Hypothalamus (tissue), 51 donors: Measurements from ENCODE around the gene ANKRD23.
"Not testable (repeated sequence)": the region's sequence is repeated elsewhere in the genome, so short reads cannot be mapped to it uniquely, and the experiment has no call there.

Experiments used
- DNase-seq, 51 donors: peaks; one replicate each; lab custom pipeline; 2025; lab: John Stamatoyannopoulos, UW

ANKRD23 gene

GRCh38 chr2:96843538-96844268 is at the start of gene ANKRD23:
Gene ANKRD23, minus strand, starts transcription at chr2:96844021. Its CDS starts 29 bp downstream, at chr2:96843992.
- no peak for DNase-seq

DNA sequence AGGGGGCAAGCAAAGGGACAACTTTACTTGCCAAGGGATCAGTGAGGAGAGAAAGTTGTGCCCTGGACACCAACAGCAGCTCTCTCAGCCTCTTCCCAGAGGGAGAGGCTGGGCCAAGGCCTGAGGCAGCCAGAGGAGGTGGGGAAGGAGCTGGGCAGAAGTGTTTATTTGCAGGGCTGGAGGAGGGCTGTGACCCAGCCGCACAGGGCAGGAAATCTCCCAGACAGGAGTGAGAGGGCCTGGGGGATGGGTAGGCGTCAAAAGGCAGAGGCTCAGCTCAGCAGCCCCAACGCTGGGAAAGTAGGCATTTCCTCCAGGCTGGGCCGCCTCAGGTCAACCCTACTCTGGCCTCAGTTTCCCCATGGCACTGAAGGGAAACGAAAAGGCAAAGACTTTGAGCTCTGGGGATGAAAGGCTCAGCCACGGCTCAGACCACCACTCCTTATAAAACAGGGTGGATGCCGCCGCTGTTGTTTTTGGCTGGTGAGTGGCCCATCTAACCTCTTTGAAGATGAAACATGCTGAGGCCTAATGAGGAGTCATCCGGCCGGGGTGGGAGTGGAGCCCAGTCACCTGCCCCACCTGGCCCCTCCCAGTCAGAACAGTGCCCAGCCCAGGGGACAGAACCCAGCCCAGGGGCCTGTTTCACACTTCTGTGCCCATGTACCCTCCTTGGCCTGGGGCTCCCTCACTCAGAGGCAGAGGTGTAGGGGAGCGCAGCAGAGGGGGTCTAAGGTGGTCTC is 47.9 kb upstream of the ANKRD23 start:
- DNase-seq: peak in 12 of 51 donors; percentile 24 to 64 (median 43)

DNA sequence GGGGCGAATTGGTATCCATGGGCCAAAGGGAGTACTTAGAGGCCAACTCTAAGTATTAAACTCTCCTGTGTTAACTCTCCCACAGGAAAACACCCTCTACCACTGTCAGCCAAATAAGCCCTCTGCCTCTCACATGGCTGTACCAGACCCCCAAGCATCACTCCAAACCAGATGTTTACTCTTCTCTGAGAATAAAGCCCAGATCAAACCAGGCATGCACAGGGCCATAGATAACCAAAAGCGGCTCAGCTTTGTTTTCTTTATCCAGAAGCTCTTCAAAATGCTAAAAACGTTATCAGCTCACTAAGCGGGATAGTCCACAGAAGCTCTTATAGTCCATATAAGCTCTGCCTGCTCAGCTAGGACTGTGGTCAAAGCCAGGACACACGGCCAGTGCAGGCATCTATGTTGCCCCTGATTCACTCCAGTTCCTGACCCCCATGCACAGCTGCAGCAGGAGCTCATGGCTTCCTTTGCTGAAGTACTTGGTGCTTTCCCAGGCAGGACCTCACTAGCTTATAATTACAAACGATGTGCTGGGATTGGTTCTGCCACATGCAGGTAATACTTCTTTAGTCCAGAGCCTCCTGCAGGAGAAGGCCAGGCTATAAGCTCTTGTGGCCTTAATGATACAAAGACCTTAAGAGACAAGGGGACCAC is 47.0 kb upstream of the ANKRD23 start:
- no peak for DNase-seq

GRCh38 chr2:96890252-96890651 is 46.4 kb upstream of the ANKRD23 start:
- DNase-seq: no peak

- not testable (repeated sequence) for DNase-seq
These were observed 45.7 kb upstream of the ANKRD23 start for GRCh38 chr2:96889502-96889901.

GRCh38 chr2:96888072-96889011 is 44.5 kb upstream of the ANKRD23 start:
- peak in 34 of 51 donors; percentile 34 to 78 (median 60) for DNase-seq

DNA sequence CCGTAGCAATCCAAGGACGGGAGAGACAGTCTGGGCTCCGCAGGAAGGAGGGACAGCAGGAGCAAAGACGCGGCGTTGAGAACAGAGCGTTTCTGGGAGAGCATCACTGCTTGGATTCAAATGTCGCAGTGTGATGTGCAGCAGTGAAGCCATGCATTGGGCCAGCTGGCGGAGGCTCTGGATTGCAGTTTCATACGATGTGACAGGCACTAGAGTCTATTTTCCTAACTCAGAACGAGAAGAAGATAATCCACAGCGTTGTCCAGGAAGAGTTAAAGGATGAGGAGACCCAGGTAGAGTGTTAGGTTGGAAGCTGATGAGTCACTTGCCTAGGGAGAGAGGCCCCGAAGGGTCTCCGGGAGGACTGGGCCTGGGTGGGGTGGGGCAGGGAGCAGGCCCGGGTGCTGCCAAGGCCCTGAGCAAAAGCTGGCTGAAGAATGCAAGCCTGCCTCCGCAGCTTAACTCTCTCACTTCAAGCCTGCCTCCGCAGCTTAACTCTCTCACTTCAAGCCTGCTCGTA is 43.7 kb upstream of the ANKRD23 start:
- DNase-seq: peak in 14 of 51 donors; percentile 22 to 66 (median 40)

GRCh38 chr2:96885432-96886347 is 41.9 kb upstream of the ANKRD23 start:
- DNase-seq: no peak

DNA sequence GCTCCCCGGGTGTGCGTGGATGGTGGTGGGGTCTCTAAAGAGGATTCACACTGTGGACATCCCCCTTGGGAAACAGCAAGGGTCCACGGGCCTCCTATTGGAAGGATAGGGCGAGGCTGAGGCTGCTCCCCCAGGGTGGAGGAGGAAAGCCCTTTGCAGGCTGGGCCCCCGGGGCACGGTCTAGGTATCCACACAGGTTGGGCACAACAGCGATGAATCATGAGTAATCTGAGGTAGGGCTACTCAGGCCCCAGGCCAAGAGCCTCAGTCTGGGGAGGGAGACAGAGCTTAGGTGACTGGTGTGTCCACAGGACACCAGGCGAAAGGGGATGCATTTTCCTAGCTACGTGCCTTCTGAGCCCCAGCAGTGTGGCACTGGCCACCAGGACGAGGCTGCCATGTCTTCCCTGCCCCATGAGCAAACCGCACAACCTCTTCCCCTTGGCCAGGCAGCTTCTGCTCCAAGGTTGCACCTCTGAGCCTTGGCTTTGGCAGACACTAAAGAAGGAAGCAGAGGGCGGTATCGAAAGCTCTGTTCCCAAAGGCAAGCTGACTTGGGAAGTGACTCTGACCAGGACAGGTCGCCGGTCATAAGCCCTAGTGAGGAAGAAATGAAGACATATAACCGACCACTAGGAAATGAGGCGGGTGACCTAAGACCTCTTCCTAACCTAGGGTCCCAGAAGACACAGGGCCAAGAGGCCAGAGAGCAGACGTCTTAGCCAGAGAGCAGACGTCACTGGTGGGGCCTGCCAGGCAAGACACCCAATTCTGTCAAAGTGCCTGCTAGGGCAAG is 40.7 kb upstream of the ANKRD23 start:
- no peak for DNase-seq

DNA sequence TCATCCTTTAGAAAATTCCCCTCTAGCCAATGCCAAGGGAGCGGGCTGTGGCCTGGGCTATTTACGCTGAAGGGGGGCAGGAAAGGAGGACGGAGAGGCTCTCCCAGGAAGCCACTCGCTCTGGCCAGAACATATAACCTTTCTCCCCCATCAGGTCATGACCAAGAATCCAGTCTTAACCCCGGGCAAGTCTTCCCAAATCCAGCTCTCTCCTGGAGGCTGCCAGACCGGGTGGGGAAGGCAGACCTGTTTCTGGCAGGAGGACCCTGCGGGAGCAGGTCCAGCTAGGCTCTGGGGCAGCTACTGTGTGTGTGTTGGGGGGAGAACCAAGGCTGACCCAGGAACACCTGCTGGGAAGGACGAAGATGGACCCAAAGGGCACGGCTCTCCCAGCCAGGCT is 39.5 kb upstream of the ANKRD23 start:
- no peak for DNase-seq

- no peak for DNase-seq
These were observed 39.1 kb upstream of the ANKRD23 start for GRCh38 chr2:96882906-96883305.

DNA sequence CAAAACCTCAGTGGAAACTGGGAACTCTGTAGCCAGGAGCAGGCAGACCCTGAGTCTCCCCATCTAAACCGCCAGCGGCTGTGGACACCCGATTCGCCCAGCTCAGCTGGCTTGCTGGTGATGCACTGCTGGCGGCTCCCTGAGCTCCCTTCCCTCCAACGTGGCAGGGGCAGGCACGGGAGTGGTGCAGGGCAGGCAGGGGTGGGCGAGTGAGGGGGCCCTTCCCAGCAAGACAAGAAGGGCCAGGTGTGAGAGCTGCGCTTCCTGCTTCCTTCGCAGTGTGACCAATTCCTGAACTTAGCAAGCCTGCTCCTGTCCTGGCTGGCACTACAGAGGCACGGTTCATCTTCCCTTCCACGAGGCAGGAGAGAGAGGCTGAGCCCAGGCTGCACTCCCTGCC is 38.4 kb upstream of the ANKRD23 start:
- no peak for DNase-seq

DNA sequence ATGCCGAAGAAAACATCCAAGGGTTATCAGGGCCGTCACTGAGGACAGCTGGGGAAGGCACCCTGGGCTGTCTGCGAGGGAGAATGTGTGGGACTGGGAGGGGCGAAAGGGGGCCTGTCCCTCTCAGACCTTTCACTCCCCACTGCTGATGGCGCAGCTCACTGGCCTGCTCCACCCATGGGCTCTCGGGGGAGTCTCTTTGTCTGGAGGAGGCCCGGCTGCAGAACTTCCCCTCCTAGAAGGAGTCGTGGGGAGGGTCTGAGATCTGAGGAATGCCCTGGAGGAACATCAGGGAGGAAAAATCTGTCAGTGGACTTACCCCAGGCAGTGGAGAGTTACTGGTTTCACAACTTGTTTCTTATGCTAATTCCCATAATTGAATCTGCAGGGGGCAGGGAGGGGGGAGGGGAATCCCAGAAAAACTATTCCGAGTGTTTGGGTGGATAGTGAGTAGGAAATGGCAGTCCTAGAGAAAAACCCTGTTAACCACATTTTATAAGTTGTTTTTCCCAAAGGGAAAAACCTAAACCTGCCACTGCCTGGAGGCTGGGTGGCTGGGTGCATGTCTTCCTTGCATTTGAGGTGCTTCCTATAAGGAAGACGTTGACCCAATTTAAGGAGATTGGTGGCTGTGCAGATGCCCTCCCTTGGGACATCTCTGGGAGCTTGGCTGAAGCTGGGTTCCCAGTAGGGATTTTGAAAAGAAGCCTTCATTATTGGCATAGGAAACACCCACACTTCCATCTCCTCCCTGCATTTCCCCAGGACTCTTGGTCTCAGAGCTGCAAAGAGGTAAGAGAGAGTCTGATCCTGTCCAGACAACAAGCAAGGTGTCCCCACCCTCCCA is 37.8 kb upstream of the ANKRD23 start:
- DNase-seq: no peak

DNA sequence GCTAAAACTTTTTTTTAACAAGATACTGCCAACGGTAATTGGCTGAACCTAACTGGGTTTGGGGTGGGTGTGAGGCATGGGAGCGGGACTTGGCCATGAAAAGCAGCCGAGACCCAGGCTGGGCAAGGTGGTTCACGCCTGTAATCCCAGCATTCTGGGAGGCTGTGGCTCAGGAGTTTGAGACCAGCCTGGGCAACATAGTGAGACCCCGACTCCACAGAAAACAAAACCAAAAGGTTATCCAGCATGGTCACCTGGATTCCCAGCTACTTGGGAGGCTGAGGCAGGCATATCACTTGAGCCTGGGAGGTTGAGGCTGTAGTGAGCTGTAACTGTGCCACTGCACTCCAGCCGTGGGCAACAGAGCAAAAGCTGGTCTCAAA is 37.1 kb upstream of the ANKRD23 start:
- no peak for DNase-seq

DNA sequence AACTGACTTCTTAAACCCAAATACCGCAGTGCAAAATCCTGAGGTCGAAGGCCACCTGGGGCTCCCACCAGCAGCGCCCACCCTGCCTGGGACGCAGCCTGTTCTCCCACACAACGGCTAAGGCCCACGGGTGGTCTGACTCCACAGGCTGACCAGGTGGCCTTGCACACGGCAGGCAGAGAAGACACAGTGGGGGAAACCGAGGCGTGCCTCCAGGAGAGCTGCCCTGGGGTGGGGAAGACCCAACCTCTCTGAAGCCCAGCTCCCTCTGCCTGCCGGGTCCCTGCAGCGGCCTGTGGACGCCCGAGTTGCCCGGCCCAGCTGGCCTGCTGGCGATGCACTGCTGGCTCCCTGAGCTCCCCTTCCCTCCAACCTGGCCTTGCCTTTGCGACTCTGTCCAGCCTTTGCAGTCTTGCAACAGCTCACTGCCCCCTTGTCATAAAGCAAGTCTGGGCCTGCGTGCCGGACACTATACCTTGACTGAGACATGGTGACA is 35.8 kb upstream of the ANKRD23 start:
- DNase-seq: no peak

- no peak for DNase-seq
These were observed 35.1 kb upstream of the ANKRD23 start for GRCh38 chr2:96878796-96879544.
